ENCODE measurements around the gene PAIP2B. TPM values are rescaled to one million over a fixed set of nuclear protein-coding genes. Genes with fewer than 3 reads are reported as not detected.

The PAIP2B gene
- total and polyA plus RNA-seq, 2 of the 4 experiments (the other 2 are of a cell fraction), result 0.15 to 0.18 TPM

GRCh38 chr2:71186973-71187372 lies 39.9 kb downstream of the PAIP2B start:
- H3K9me3 ChIP-seq (ENCODE audit: control insufficient read depth, insufficient read depth, low read length), result no peaks in the 10 kb centered on the region
- intact Hi-C loops (cut with micrococcal nuclease), result no loop called here
- H3K9me1 ChIP-seq (ENCODE audit: insufficient read depth, low read length), result no peaks in the 10 kb centered on the region
- no peak overlapping the region for H2BK20ac ChIP-seq (ENCODE audit: low read depth, low read length)
- CTCF ChIA-PET, result no interaction called here
- H2AFZ ChIP-seq (replicated peaks; ENCODE audit: low read length, poor library complexity), result no peak overlapping the region
- no peaks in the 10 kb centered on the region for H3K36me3 ChIP-seq (ENCODE audit: control insufficient read depth, insufficient read depth, low read length)
- POLR2A ChIA-PET (ENCODE audit: unreplicated experiment), result no interaction called here
- dilution Hi-C loops (cut with HindIII; ENCODE audit: low sequenced_read_pairs, unreplicated experiment), result no loop called here
- H2AK5ac ChIP-seq (ENCODE audit: low read depth, low read length), result no peak overlapping the region
- H2BK5ac ChIP-seq (ENCODE audit: low read depth, low read length, poor library complexity, severe bottlenecking), result no peak overlapping the region
- no peak overlapping the region for H4K8ac ChIP-seq (ENCODE audit: low read depth in 2 of 2, low read length in 2 of 2)
- no peak overlapping the region for H3K18ac ChIP-seq (ENCODE audit: low read depth, low read length)
- H3K4me1 ChIP-seq (ENCODE audit: control insufficient read depth, insufficient read depth, low read length), result no peaks in the 10 kb centered on the region; the same call in 1 of the 2 replicates
- H2BK15ac ChIP-seq (ENCODE audit: low read depth, low read length), result no peak overlapping the region
- no peak overlapping the region for H3K23ac ChIP-seq (ENCODE audit: low read depth, low read length)
- no peak overlapping the region for H2AK9ac ChIP-seq (replicated peaks; ENCODE audit: low read depth, low read length, poor library complexity)
- DNase-seq (no peak), ATAC-seq (ENCODE audit: low read depth) (no peak)
- no peaks in the 10 kb centered on the region for H4K20me1 ChIP-seq (ENCODE audit: insufficient read depth, low read length)
- no peak overlapping the region for H3K9ac ChIP-seq (ENCODE audit: low read depth, low read length)
- H4K5ac ChIP-seq (ENCODE audit: low read depth, low read length), result no peak overlapping the region
- no peak overlapping the region for H3K56ac ChIP-seq (ENCODE audit: extremely low read depth, insufficient read depth, low read length)
- no peak overlapping the region for H4K91ac ChIP-seq (ENCODE audit: insufficient read depth, low read depth, low read length)
- H3K14ac ChIP-seq (replicated peaks; ENCODE audit: low read depth, low read length), result no peak overlapping the region
- TF ChIP-seq ELK1 (IDR thresholded peaks at IDR 0.05; ENCODE audit: borderline replicate concordance, low read depth, low read length), result no peak
- TF ChIP-seq RFX5 (IDR thresholded peaks at IDR 0.05; ENCODE audit: low read depth, low read length), result no peak
- TF ChIP-seq BHLHE40 (IDR thresholded peaks at IDR 0.05; ENCODE audit: low read depth, low read length), result no peak
- TF ChIP-seq CEBPB (IDR thresholded peaks at IDR 0.05; ENCODE audit: low read depth, low read length), result no peak
- TF ChIP-seq MAZ (IDR thresholded peaks at IDR 0.05; ENCODE audit: borderline replicate concordance, low read depth, low read length), result no peak
- TF ChIP-seq USF2 (IDR thresholded peaks at IDR 0.05; ENCODE audit: low read depth, low read length), result no peak
- no peak for TF ChIP-seq MXI1 (IDR thresholded peaks at IDR 0.05; ENCODE audit: borderline replicate concordance, low read depth, low read length)
- TF ChIP-seq NFE2L2 (IDR thresholded peaks at IDR 0.05; ENCODE audit: low read depth, low read length), result no peak
- no peak for TF ChIP-seq FOS (IDR thresholded peaks at IDR 0.05; ENCODE audit: low read depth, low read length)
- no peak for TF ChIP-seq SMC3 (IDR thresholded peaks at IDR 0.05; ENCODE audit: low read depth, low read length)
- TF ChIP-seq, protein P1, sequence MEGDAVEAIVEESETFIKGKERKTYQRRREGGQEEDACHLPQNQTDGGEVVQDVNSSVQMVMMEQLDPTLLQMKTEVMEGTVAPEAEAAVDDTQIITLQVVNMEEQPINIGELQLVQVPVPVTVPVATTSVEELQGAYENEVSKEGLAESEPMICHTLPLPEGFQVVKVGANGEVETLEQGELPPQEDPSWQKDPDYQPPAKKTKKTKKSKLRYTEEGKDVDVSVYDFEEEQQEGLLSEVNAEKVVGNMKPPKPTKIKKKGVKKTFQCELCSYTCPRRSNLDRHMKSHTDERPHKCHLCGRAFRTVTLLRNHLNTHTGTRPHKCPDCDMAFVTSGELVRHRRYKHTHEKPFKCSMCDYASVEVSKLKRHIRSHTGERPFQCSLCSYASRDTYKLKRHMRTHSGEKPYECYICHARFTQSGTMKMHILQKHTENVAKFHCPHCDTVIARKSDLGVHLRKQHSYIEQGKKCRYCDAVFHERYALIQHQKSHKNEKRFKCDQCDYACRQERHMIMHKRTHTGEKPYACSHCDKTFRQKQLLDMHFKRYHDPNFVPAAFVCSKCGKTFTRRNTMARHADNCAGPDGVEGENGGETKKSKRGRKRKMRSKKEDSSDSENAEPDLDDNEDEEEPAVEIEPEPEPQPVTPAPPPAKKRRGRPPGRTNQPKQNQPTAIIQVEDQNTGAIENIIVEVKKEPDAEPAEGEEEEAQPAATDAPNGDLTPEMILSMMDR (conservative IDR thresholded peaks at IDR 0.05; ENCODE audit: low read depth, low read length), result no peak
- TF ChIP-seq RAD21 (IDR thresholded peaks at IDR 0.05; ENCODE audit: low read length), result no peak
- no peak for TF ChIP-seq MAFK (IDR thresholded peaks at IDR 0.05; ENCODE audit: low read depth, low read length)
- TF ChIP-seq RCOR1 (IDR thresholded peaks at IDR 0.05; ENCODE audit: insufficient replicate concordance, low read length), result no peak
- no peak for TF ChIP-seq POLR2A (IDR thresholded peaks at IDR 0.05; ENCODE audit: low read depth, low read length)
- no peak for TF ChIP-seq CHD1 (IDR thresholded peaks at IDR 0.05; ENCODE audit: low read depth, low read length)
- H3K4ac ChIP-seq (ENCODE audit: low read depth, low read length), result no peak overlapping the region
- no peak overlapping the region for H3K4me3 ChIP-seq (ENCODE audit: insufficient read depth, low read depth, low read length)
- BruUV-seq (replicated peaks), result no TSS peak
- in situ Hi-C loops (cut with MboI; ENCODE audit: low sequenced_read_pairs), result no loop called here
- H2BK120ac ChIP-seq (ENCODE audit: low read depth, low read length), result no peak overlapping the region
- no peak overlapping the region for H3K4me2 ChIP-seq (ENCODE audit: low read depth, low read length)
- peaks cover 4% of the 10 kb centered on the region for H3K27me3 ChIP-seq (ENCODE audit: control insufficient read depth, insufficient read depth, low read length)
- H3K27ac ChIP-seq (ENCODE audit: insufficient read depth, low read length), result no peak overlapping the region
- no peaks in the 10 kb centered on the region for H3K79me1 ChIP-seq (ENCODE audit: low read depth in 1 of 2, low read length in 2 of 2)
- WGBS, 2 experiments (ENCODE audit: extremely low coverage in 2 of 2, insufficient read length in 1 of 2), result no CpG with 5 or more reads among the region's 1 CpG

All from IMR-90 (cell line).